Adrenal gland (tissue), 5 donors: Measurements from ENCODE around the gene CDIPT.

Experiments
- POLR2A ChIP-seq, 2 donors: fragments of 450-650 bp; IDR thresholded peaks; one replicate each; pipeline ENCODE4 v1.6.1; 2017; ENCODE audit warnings: antibody characterized with exemption in 2 of 2, mild to moderate bottlenecking in 2 of 2, moderate library complexity in 1 of 2
- TF ChIP-seq, protein P1 (sequence below), 6 experiments: fragments of 450-650 bp in 4 of 6; fragments of 200-600 bp in 2 of 6; sonication (generic) in 1 of 6; IDR thresholded peaks; 1 replicate in 5 of 6; 2 replicates in 1 of 6; pipeline versions ENCODE4 v1.5.1 to v1.8.0; 2016 to 2021; ENCODE audit warnings: antibody characterized with exemption in 6 of 6, mild to moderate bottlenecking in 2 of 6, moderate library complexity in 1 of 6
- donor health status: DM: no; HTN: no; CAD: no.

DNA sequence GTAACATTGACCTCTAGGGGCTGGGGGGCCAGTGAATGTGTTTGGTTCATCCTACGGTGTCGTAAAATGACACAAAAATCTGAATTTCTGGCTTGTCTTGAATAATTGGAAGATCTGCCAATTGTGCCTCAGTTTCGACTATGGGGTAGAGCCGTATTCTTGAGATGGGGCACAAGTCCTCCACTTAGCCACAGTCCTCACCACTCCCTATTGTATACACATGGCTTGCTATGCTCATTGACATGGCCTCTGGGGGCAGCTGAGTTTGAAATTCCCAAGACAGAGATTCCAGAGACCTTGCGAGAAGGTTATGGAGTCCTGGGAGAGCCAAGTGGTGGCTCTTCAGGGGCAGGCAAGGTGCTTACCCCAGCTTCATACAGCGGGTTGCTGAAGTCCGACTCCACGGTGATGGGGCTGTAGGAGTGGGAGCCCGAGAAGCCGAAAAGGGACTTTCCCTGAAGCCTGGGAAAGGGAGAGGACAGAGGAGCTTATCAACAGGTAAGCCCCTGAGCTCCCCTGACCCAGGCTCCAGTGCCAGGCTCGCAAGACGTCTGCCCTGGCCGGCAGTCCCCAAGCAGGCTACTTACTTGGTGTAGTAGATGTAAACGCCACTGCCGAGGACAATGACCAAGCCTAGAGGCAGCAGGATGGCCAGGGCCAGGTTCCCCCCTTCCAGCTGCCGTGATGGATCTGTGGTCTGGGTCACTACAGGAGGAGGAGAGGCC lies 9.0 kb upstream of the CDIPT start:
- TF ChIP-seq POLR2A (IDR thresholded peaks at IDR 0.05), result no peak
- TF ChIP-seq, protein P1, sequence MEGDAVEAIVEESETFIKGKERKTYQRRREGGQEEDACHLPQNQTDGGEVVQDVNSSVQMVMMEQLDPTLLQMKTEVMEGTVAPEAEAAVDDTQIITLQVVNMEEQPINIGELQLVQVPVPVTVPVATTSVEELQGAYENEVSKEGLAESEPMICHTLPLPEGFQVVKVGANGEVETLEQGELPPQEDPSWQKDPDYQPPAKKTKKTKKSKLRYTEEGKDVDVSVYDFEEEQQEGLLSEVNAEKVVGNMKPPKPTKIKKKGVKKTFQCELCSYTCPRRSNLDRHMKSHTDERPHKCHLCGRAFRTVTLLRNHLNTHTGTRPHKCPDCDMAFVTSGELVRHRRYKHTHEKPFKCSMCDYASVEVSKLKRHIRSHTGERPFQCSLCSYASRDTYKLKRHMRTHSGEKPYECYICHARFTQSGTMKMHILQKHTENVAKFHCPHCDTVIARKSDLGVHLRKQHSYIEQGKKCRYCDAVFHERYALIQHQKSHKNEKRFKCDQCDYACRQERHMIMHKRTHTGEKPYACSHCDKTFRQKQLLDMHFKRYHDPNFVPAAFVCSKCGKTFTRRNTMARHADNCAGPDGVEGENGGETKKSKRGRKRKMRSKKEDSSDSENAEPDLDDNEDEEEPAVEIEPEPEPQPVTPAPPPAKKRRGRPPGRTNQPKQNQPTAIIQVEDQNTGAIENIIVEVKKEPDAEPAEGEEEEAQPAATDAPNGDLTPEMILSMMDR (IDR thresholded peaks at IDR 0.05), result no peak
